Esophagus muscularis mucosa (tissue), 4 donors: ENCODE results near the gene MYADML2. TPM values are rescaled to one million over a fixed set of nuclear protein-coding genes. Genes with fewer than 3 reads are reported as not detected.

Experiments
- DNase-seq: peaks from one replicate; pipeline ENCODE4 v3.0.0-alpha.2; 2017; ENCODE audit errors: extremely low spot score
- H3K27ac ChIP-seq, 4 donors: fragments of 200-600 bp; sonication (generic); replicated peaks in 1 of 4; 1 replicate in 3 of 4; 2 replicates in 1 of 4; pipeline ENCODE4 v1.5.1; 2016 to 2019; ENCODE audit warnings: mild to moderate bottlenecking in 1 of 4
- H3K27me3 ChIP-seq, 4 donors: fragments of 200-600 bp; sonication (generic); one replicate each; pipeline versions ENCODE4 v1.5.1 to v1.6.0; 2016 to 2019
- H3K36me3 ChIP-seq, 4 donors: fragments of 200-600 bp; sonication (generic); one replicate each; pipeline ENCODE4 v1.5.1; 2016 to 2019
- H3K4me1 ChIP-seq, 4 donors: fragments of 200-600 bp; sonication (generic); one replicate each; pipeline ENCODE4 v1.5.1; 2016 to 2019
- H3K4me3 ChIP-seq, 4 donors: fragments of 200-600 bp; sonication (generic); 1 replicate in 2 of 4; 2 replicates in 2 of 4; pipeline ENCODE4 v1.5.1; 2016 to 2019; ENCODE audit warnings: mild to moderate bottlenecking in 4 of 4, moderate library complexity in 1 of 4
- H3K9me3 ChIP-seq, 4 donors: fragments of 200-600 bp; sonication (generic); 1 replicate in 3 of 4; 2 replicates in 1 of 4; pipeline ENCODE4 v1.5.1; 2016 to 2019
- EP300 ChIP-seq: sonication (generic); formaldehyde crosslinking; IDR thresholded peaks from one replicate; pipeline ENCODE4 v1.6.1; 2017; ENCODE audit warnings: antibody characterized with exemption
- POLR2A ChIP-seq: fragments of 450-650 bp; IDR thresholded peaks from one replicate; pipeline ENCODE4 v1.6.1; 2017; ENCODE audit warnings: antibody characterized with exemption, moderate library complexity, mild to moderate bottlenecking, low read depth
- POLR2AphosphoS5 ChIP-seq, 2 donors: sonication (generic); formaldehyde crosslinking; IDR thresholded peaks; one replicate each; pipeline ENCODE4 v1.6.1; 2017; ENCODE audit warnings: antibody characterized with exemption in 2 of 2
- WGBS: methylation state at CpG from one replicate; pipeline ENCODE4 v1.1.5; 2018; 5-methylcytosine and 5-hydroxymethylcytosine counted together
- intact Hi-C: fragments of 100-400 bp; cut with DNase I; formaldehyde crosslinking; loops from one replicate; pipeline ENCODE4 v1.15.1; 2023
- total RNA-seq, 4 donors: library from RNA; depleted of rRNA; stranded (reverse); fragments of >200 nt; gene quantifications; one replicate each; pipeline versions ENCODE4 v1.1.0 to v1.2.1, GENCODE V29; 2016
- TF ChIP-seq, protein P1 (sequence below), 3 experiments: fragments of 200-600 bp in 2 of 3; fragments of 450-650 bp in 1 of 3; sonication (generic) in 2 of 3; IDR thresholded peaks; one replicate each; pipeline ENCODE4 v1.5.1; 2017 to 2019; ENCODE audit warnings: antibody characterized with exemption in 3 of 3, mild to moderate bottlenecking in 2 of 3, moderate library complexity in 1 of 3

MYADML2 gene
- total RNA-seq, 4 donors from 2014 or later, result not detected

DNA sequence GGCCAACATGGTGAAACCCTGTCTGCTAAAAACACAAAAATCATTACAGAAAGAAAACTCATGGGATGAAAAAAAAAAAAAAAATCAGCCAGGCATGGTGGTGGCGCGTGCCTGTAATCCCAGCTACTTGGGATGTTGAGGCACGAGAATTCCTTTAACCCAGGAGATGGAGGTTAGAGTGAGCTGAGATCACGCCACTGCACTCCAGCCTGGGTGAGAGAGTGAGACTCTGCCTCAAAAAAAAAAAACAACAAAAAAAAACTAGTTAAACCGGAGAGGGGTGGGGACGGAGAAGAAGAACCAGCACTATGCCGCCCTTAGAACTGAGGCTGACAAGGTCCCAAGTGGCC lies 21.3 kb upstream of the MYADML2 start:
- Histone ChIP-seq H3K4me3 (peak overlapping the region in 3 of 4 donors; percentile 35 to 44 (median 37)), H3K27me3 (peaks cover 0 to 55% (median 0%) of the 10 kb centered on the region in 4 donors), H3K27ac (no peak overlapping the region), H3K4me1 (peaks cover 15 to 27% (median 20%) of the 10 kb centered on the region in 4 donors), H3K9me3 (no peaks in the 10 kb centered on the region), H3K36me3 (no peaks in the 10 kb centered on the region)
- intact Hi-C loops, result no loop called here
- TF ChIP-seq POLR2A (no peak), EP300 (no peak), POLR2AphosphoS5 (IDR thresholded peaks at IDR 0.05) (no peak)
- TF ChIP-seq, protein P1, sequence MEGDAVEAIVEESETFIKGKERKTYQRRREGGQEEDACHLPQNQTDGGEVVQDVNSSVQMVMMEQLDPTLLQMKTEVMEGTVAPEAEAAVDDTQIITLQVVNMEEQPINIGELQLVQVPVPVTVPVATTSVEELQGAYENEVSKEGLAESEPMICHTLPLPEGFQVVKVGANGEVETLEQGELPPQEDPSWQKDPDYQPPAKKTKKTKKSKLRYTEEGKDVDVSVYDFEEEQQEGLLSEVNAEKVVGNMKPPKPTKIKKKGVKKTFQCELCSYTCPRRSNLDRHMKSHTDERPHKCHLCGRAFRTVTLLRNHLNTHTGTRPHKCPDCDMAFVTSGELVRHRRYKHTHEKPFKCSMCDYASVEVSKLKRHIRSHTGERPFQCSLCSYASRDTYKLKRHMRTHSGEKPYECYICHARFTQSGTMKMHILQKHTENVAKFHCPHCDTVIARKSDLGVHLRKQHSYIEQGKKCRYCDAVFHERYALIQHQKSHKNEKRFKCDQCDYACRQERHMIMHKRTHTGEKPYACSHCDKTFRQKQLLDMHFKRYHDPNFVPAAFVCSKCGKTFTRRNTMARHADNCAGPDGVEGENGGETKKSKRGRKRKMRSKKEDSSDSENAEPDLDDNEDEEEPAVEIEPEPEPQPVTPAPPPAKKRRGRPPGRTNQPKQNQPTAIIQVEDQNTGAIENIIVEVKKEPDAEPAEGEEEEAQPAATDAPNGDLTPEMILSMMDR (IDR thresholded peaks at IDR 0.05), result no peak
- WGBS, result 79% methylated on average over 7 of the region's 7 CpGs
- DNase-seq, result no peak

DNA sequence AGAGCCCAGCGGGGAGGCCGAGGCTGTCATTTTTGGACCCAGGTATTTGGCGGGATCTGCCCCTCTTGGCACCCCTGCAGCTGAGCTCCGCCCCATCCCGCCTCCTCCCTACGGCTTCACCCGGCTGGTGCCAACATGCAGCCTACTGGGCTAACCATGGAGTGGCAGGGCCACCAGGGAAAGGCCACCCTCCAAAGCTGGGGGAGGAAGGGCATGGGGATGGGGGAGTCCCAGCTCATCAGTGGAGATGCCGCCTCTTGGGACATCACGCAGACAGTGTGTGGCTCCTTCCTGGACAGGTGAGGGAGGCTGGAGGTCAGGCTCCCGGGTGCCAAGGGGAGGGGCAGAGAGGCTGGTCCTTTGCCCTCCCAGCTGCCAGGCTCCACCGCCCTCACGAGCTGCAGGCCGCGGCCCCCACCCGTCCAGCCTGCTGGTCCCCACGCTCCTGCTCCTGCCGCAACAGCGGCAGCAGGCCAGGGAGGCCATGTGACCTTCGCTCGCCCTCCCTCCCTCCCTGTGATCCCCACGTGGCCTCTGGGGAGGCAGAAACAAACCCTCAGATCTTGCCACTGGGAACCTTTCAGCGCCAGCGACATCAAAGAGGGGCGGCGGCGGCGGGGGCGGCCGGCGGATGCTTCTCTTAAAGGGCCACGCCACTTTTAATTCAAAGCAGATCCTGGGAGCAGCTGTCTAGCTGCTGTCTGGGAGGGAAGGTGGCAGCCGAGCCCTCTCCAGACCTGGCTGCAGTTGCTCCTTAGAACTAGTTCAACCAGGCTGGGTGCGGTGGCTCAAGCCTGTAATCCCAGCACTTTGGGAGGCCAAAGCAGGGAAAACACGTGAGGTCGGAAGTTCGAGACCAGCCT lies 20.7 kb upstream of the MYADML2 start:
- H3K9me3 ChIP-seq, result no peaks in the 10 kb centered on the region
- H3K4me3 ChIP-seq, result peak overlapping the region; percentile 18 to 44 (median 36)
- intact Hi-C loops, result no loop called here
- peaks cover 0 to 61% (median 2%) of the 10 kb centered on the region in 4 donors for H3K27me3 ChIP-seq
- TF ChIP-seq POLR2A, result no peak
- peak; percentile 39 to 56 for TF ChIP-seq POLR2AphosphoS5 (IDR thresholded peaks at IDR 0.05)
- TF ChIP-seq, protein P1 (IDR thresholded peaks at IDR 0.05), result no peak
- TF ChIP-seq EP300, result no peak
- peak; percentile 95 for DNase-seq
- H3K36me3 ChIP-seq, result no peaks in the 10 kb centered on the region
- H3K4me1 ChIP-seq, result peaks cover 15 to 27% (median 20%) of the 10 kb centered on the region in 4 donors
- peak overlapping the region in 2 of 4 donors; percentile 9 to 28 for H3K27ac ChIP-seq
- whole genome bisulfite sequencing, result 15% methylated on average over 23 of the region's 36 CpGs

DNA sequence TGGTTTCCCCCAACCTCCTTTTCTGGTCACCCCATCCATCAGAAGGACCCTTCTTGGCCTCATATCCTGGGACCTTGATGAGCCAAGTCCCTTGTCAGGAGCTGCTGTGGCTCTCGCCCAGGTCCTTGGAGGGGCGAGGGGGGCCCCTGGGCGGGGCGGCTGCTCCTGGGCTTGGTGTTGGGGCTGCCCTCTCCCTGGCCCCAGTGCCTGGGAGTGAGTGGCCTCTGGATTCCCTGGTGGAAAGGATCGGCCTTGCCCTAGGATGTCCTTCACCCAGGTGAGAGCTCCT lies 20.2 kb upstream of the MYADML2 start:
- H3K4me3 ChIP-seq, result no peak overlapping the region
- H3K27me3 ChIP-seq, result peaks cover 0 to 67% (median 5%) of the 10 kb centered on the region in 4 donors
- intact Hi-C loops, result no loop called here
- H3K36me3 ChIP-seq, result no peaks in the 10 kb centered on the region
- H3K4me1 ChIP-seq, result peaks cover 15 to 28% (median 20%) of the 10 kb centered on the region in 4 donors
- H3K9me3 ChIP-seq, result no peaks in the 10 kb centered on the region
- no peak for TF ChIP-seq EP300
- no peak for TF ChIP-seq POLR2AphosphoS5 (IDR thresholded peaks at IDR 0.05)
- no peak for TF ChIP-seq POLR2A
- TF ChIP-seq, protein P1 (IDR thresholded peaks at IDR 0.05), result no peak
- WGBS, result no CpG with 5 or more reads among the region's 5 CpGs
- peak overlapping the region in 2 of 4 donors; percentile 9 to 28 for H3K27ac ChIP-seq
- no peak for DNase-seq

DNA sequence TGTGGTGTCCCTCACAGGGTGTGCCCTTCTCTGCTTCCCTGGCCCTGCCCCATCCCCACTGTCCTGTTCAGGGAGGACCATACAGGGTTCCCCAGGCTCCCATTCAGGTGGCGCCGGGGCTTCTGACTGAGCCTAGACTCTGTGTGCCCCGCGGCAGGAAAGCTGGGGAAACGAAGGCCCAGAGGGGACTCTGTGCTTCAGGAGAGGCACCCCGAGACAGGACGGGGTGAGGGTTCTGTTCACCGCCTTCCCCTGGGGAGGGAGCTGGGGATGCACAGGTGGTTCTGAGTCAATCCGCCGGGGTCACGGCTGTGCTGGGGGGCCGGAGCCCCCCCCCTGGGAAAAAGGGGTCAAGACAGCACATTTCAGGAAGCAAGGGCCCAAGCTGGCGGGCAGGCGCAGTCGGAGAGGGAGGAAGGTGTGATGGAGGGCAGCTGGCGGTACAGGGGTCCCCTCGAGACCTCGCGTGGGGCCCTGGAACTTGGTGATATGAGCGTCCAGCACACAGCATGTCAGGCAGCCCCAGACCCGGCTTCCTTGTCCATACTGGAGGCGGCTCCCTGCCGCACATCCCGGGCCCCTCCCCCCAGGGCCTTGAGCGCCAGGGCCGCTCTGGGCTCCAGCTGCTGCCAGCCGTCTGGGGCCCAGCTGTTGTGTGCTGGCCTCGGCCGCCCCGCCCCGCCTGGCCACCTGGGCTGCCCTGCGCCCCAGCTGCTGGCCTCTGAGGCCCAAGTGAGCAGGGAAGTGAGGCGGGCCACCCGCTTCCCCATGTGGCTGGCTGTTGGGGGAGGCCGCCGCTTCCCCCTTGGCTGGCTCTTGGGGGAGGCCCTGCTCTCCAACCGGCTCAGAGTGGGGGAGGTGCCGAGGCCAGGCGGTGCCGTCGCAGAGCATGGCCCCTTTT lies 19.6 kb upstream of the MYADML2 start:
- H3K27ac ChIP-seq, result peak overlapping the region in 2 of 4 donors; percentile 9 to 28

More for the DNA sequence above, 19.6 kb upstream of the MYADML2 start:
- intact Hi-C loops, result no loop called here
- Histone ChIP-seq H3K4me3 (no peak overlapping the region), H3K9me3 (no peaks in the 10 kb centered on the region), H3K4me1 (peaks cover 18 to 34% (median 25%) of the 10 kb centered on the region in 4 donors), H3K27me3 (peaks cover 0 to 73% (median 11%) of the 10 kb centered on the region in 4 donors), H3K36me3 (no peaks in the 10 kb centered on the region)
- TF ChIP-seq, protein P1 (IDR thresholded peaks at IDR 0.05), result no peak
- TF ChIP-seq POLR2A (no peak), POLR2AphosphoS5 (IDR thresholded peaks at IDR 0.05) (peak; percentile 35 to 69), EP300 (no peak)
- 81% methylated on average over 14 of the region's 41 CpGs for whole genome bisulfite sequencing
- DNase-seq, result no peak
